Cardiac muscle cell (in vitro differentiated cells and primary cell): ENCODE data around the gene WDR20. TPM values are rescaled to one million over a fixed set of nuclear protein-coding genes. Genes with fewer than 3 reads are reported as not detected.
"Not testable (repeated sequence)": the region's sequence is repeated elsewhere in the genome, so short reads cannot be mapped to it uniquely, and the experiment has no call there.

Experiments used
- DNase-seq, 2 donors: peaks; one replicate each; pipeline versions ENCODE4 v3.0.0 to v3.0.0-alpha.2; 2010 to 2017; ENCODE audit warnings: low read depth in 1 of 2, low spot score in 1 of 2
- H3K27ac ChIP-seq: fragments of 200-600 bp; sonication (generic); 2 replicates; pipeline ENCODE4 v1.5.1; 2016
- H3K27me3 ChIP-seq: fragments of 200-600 bp; sonication (generic); 2 replicates; pipeline ENCODE4 v1.6.0; 2016; ENCODE audit warnings: control low read depth
- H3K36me3 ChIP-seq: fragments of 200-600 bp; sonication (generic); 2 replicates; pipeline ENCODE4 v1.5.1; 2016; ENCODE audit warnings: control low read depth
- H3K4me1 ChIP-seq: fragments of 200-600 bp; sonication (generic); 2 replicates; pipeline ENCODE4 v1.8.1; 2017; ENCODE audit warnings: low read depth, mild to moderate bottlenecking, mixed run types
- H3K4me3 ChIP-seq: fragments of 200-600 bp; sonication (generic); 2 replicates; pipeline ENCODE4 v1.5.1; 2016; ENCODE audit warnings: mild to moderate bottlenecking
- H3K9me3 ChIP-seq: fragments of 200-600 bp; sonication (generic); 2 replicates; pipeline ENCODE4 v1.5.1; 2017; ENCODE audit warnings: low read depth, mild to moderate bottlenecking, control low read depth
- CTCF ChIP-seq: IDR thresholded peaks from 2 replicates; pipeline ENCODE4 v1.5.1; 2012; ENCODE audit warnings: low read depth, mild to moderate bottlenecking, low read length
- polyA plus RNA-seq: library from polyadenylated mRNA; unstranded; fragments of >200 nt; fragmentation: Nextera tagmentation; extraction: Ambion mirVana; gene quantifications from 2 replicates; pipeline ENCODE4 v1.2.1, GENCODE V29; 2016
- total RNA-seq: library from RNA; depleted of rRNA; stranded (reverse); fragments of >200 nt; gene quantifications from 2 replicates; pipeline ENCODE4 v1.2.3, GENCODE V29; 2016

WDR20 gene
- total and polyA plus RNA-seq, 2 experiments from 2014 or later = 20.5 to 27.0 TPM

GRCh38 chr14:102239231-102239630, 99.5 kb downstream of the WDR20 start:
- H3K27me3 ChIP-seq = no peaks in the 10 kb centered on the region
- no peak overlapping the region for H3K27ac ChIP-seq

GRCh38 chr14:102240481-102240880, 100.8 kb downstream of the WDR20 start:
- H3K9me3 ChIP-seq, H3K4me3 ChIP-seq, H3K4me1 ChIP-seq, H3K27ac ChIP-seq, H3K36me3 ChIP-seq, H3K27me3 ChIP-seq: not testable (repeated sequence)
- peak in 1 of 2 donors; percentile 29 for DNase-seq

More at GRCh38 chr14:102239231-102239630, 99.5 kb downstream of the WDR20 start:
- Histone ChIP-seq H3K4me1 (no peaks in the 10 kb centered on the region), H3K9me3 (no peaks in the 10 kb centered on the region), H3K4me3 (no peak overlapping the region), H3K36me3 (no peaks in the 10 kb centered on the region)
- no peak for DNase-seq
- TF ChIP-seq CTCF = no peak

- H3K27ac ChIP-seq = no peak overlapping the region
- DNase-seq = no peak
- peaks cover 6% of the 10 kb centered on the region for H3K4me1 ChIP-seq
- no peak for TF ChIP-seq CTCF
- no peaks in the 10 kb centered on the region for H3K9me3 ChIP-seq
- H3K27me3 ChIP-seq = no peaks in the 10 kb centered on the region
- H3K4me3 ChIP-seq = no peak overlapping the region
- no peaks in the 10 kb centered on the region for H3K36me3 ChIP-seq
Observed at GRCh38 chr14:102241147-102241546, 101.5 kb downstream of the WDR20 start.

- H3K27me3 ChIP-seq, H3K36me3 ChIP-seq, DNase-seq, H3K9me3 ChIP-seq, H3K27ac ChIP-seq, H3K4me3 ChIP-seq: not testable (repeated sequence)
- H3K4me1 ChIP-seq = peaks cover 27% of the 10 kb centered on the region
Observed at GRCh38 chr14:102243795-102244194, 104.1 kb downstream of the WDR20 start.

- no peak overlapping the region for H3K4me3 ChIP-seq
- no peaks in the 10 kb centered on the region for H3K9me3 ChIP-seq
- no peaks in the 10 kb centered on the region for H3K36me3 ChIP-seq
- peak overlapping the region; percentile 67 for H3K27ac ChIP-seq
- no peak for DNase-seq
- peaks cover 32% of the 10 kb centered on the region for H3K4me1 ChIP-seq
- TF ChIP-seq CTCF = no peak
- no peaks in the 10 kb centered on the region for H3K27me3 ChIP-seq
Observed at GRCh38 chr14:102246071-102246470, 106.4 kb downstream of the WDR20 start.

GRCh38 chr14:102248121-102248520, 108.4 kb downstream of the WDR20 start:
- Histone ChIP-seq H3K4me3 (no peak overlapping the region), H3K9me3 (no peaks in the 10 kb centered on the region), H3K27me3 (no peaks in the 10 kb centered on the region), H3K36me3 (no peaks in the 10 kb centered on the region), H3K4me1 (peaks cover 34% of the 10 kb centered on the region), H3K27ac (peak overlapping the region; percentile 67)
- peak in 1 of 2 donors; percentile 29 for DNase-seq
- TF ChIP-seq CTCF = no peak

- DNase-seq = peak in 1 of 2 donors; percentile 75
- Histone ChIP-seq H3K9me3 (no peaks in the 10 kb centered on the region), H3K27me3 (no peaks in the 10 kb centered on the region), H3K27ac (peak overlapping the region; percentile 66), H3K4me3 (no peak overlapping the region), H3K4me1 (peaks cover 38% of the 10 kb centered on the region), H3K36me3 (no peaks in the 10 kb centered on the region)
- TF ChIP-seq CTCF = no peak
Observed at GRCh38 chr14:102249041-102249440, 109.3 kb downstream of the WDR20 start.
